Stomach (tissue), 9 donors: Measurements from ENCODE around the gene ETFDH. TPM values are rescaled to one million over a fixed set of nuclear protein-coding genes. Genes with fewer than 3 reads are reported as not detected.
A peak's percentile ranks its signal among the peaks of the same experiment; 100 is the strongest.

Source experiments
- DNase-seq, 2 donors: peaks; one replicate each; pipeline versions ENCODE4 v3.0.0 to v3.0.0-alpha.2; 2013 to 2019
- H3K27ac ChIP-seq, 5 donors: fragments of 200-600 bp in 4 of 5; sonication (generic) in 4 of 5; one replicate each; pipeline ENCODE4 v1.5.1; 2013 to 2019; ENCODE audit warnings: mild to moderate bottlenecking in 1 of 5, moderate library complexity in 1 of 5
- H3K27me3 ChIP-seq, 3 donors: fragments of 200-600 bp; sonication (generic); one replicate each; pipeline ENCODE4 v1.5.1; 2017 to 2019; ENCODE audit warnings: mixed run types in 1 of 3
- H3K36me3 ChIP-seq, 4 donors: fragments of 200-600 bp; sonication (generic); 1 replicate in 3 of 4; 2 replicates in 1 of 4; pipeline ENCODE4 v1.5.1; 2016 to 2019
- H3K4me1 ChIP-seq, 4 donors: fragments of 200-600 bp; sonication (generic); one replicate each; pipeline ENCODE4 v1.5.1; 2016 to 2019
- H3K4me3 ChIP-seq, 4 donors: fragments of 200-600 bp; sonication (generic) in 3 of 4; one replicate each; pipeline ENCODE4 v1.5.1; 2016 to 2019; ENCODE audit warnings: mild to moderate bottlenecking in 1 of 4
- H3K9me3 ChIP-seq, 4 donors: fragments of 200-600 bp; sonication (generic); one replicate each; pipeline ENCODE4 v1.5.1; 2016 to 2019
- CTCF ChIP-seq, 7 experiments: fragments of 450-650 bp in 4 of 7; fragments of 200-600 bp in 3 of 7; sonication (generic) in 3 of 7; IDR thresholded peaks; one replicate each; pipeline ENCODE4 v1.5.1; 2016 to 2019; ENCODE audit warnings: antibody characterized with exemption in 7 of 7, control low read depth in 2 of 7, mild to moderate bottlenecking in 1 of 7
- EP300 ChIP-seq: sonication (generic); formaldehyde crosslinking; IDR thresholded peaks from one replicate; pipeline ENCODE4 v1.6.1; 2017; ENCODE audit warnings: antibody characterized with exemption
- POLR2A ChIP-seq, 4 donors: fragments of 450-650 bp; IDR thresholded peaks; one replicate each; pipeline ENCODE4 v1.6.1; 2016; ENCODE audit warnings: antibody characterized with exemption in 4 of 4, control low read depth in 2 of 4, mild to moderate bottlenecking in 1 of 4, moderate library complexity in 1 of 4
- POLR2AphosphoS5 ChIP-seq, 3 donors: sonication (generic); formaldehyde crosslinking; IDR thresholded peaks; one replicate each; pipeline ENCODE4 v1.6.1; 2016; ENCODE audit warnings: antibody characterized with exemption in 3 of 3
- WGBS, 5 donors: extraction: QIAGEN DNeasy Blood & Tissue Kit in 3 of 5; methylation state at CpG; one replicate each; pipeline versions ENCODE4 v1.1.5 to v1.1.7; 2013 to 2018; 5-methylcytosine and 5-hydroxymethylcytosine counted together
- intact Hi-C: fragments of 100-400 bp; cut with DNase I; formaldehyde crosslinking; loops from one replicate; pipeline ENCODE4 v1.15.1; 2023; ENCODE audit warnings: low total_unique reads
- polyA plus RNA-seq, 3 donors: library from polyadenylated mRNA; stranded (reverse); fragments of 200-250 nt; gene quantifications; one replicate each; pipeline ENCODE4 v1.2.3, GENCODE V29; 2013
- total RNA-seq, 5 donors: library from RNA; depleted of rRNA; stranded (reverse); fragments of >200 nt; gene quantifications; one replicate each; pipeline versions ENCODE4 v1.1.0 to v1.2.3, GENCODE V29; 2014 to 2016
- donor health status: healthy with polysubstance abuse.
- donor health status: Bipolar disorder and iron deficiency.
- donor health status: healthy.

Gene ETFDH
- total and polyA plus RNA-seq, 8 donors, result 9.3 to 78.0 (median 21.8) TPM

- WGBS, 5 donors, result 0 to 1% (median 1%) methylated on average over 22 to 35 of the region's 35 CpGs
- Histone ChIP-seq H3K4me3 (peak overlapping the region; percentile 81 to 99 (median 92)), H3K27me3 (no peaks in the 10 kb centered on the region), H3K27ac (peak overlapping the region; percentile 94 to 98 (median 96)), H3K4me1 (peaks cover 15 to 45% (median 31%) of the 10 kb centered on the region in 4 donors), H3K9me3 (no peaks in the 10 kb centered on the region), H3K36me3 (no peaks in the 10 kb centered on the region)
- TF ChIP-seq CTCF (IDR thresholded peaks at IDR 0.05) (no peak), POLR2AphosphoS5 (IDR thresholded peaks at IDR 0.05) (peak in 2 of 3 donors; percentile 9 to 48)
- intact Hi-C loops, result no loop called here
- peak; percentile 76 to 91 for DNase-seq
These were observed 976 bp upstream of the ETFDH start for GRCh38 chr4:158670975-158671664.

GRCh38 chr4:158671665-158671914 is 506 bp upstream of the ETFDH start, which contains the start of gene C4orf46:
TSS of gene C4orf46 (minus strand) at chr4:158671887. CDS start at chr4:158671801, 86 bp downstream.
- Histone ChIP-seq H3K4me1 (peaks cover 15 to 41% (median 31%) of the 10 kb centered on the region in 4 donors), H3K27me3 (no peaks in the 10 kb centered on the region), H3K27ac (peak within 1 kb of the TSS; percentile 94 to 98 (median 96)), H3K4me3 (peak within 1 kb of the TSS; percentile 81 to 99 (median 92)), H3K36me3 (no peaks in the 10 kb centered on the region), H3K9me3 (no peaks in the 10 kb centered on the region)
- no peak for DNase-seq
- WGBS, 5 donors, result 0 to 1% (median 0%) methylated on average over 12 to 20 of the region's 20 CpGs
- TF ChIP-seq EP300 (no peak), CTCF (IDR thresholded peaks at IDR 0.05) (no peak), POLR2AphosphoS5 (IDR thresholded peaks at IDR 0.05) (no peak), POLR2A (IDR thresholded peaks at IDR 0.05) (no peak)
- intact Hi-C loops, result no loop called here

- Histone ChIP-seq H3K27ac (no peak overlapping the region), H3K4me1 (peaks cover 15 to 32% (median 30%) of the 10 kb centered on the region in 4 donors), H3K36me3 (no peaks in the 10 kb centered on the region), H3K9me3 (no peaks in the 10 kb centered on the region), H3K27me3 (no peaks in the 10 kb centered on the region), H3K4me3 (no peak overlapping the region)
- TF ChIP-seq CTCF (IDR thresholded peaks at IDR 0.05), result no peak
- no peak for TF ChIP-seq POLR2A (IDR thresholded peaks at IDR 0.05)
- no peak for TF ChIP-seq EP300
- TF ChIP-seq POLR2AphosphoS5 (IDR thresholded peaks at IDR 0.05), result no peak
- DNase-seq, result no peak
- intact Hi-C loops, result no loop called here
- WGBS, 5 donors, result 59 to 84% (median 75%) methylated on average over 3 of the region's 3 CpGs
These were observed 1.5 kb downstream of the ETFDH start for GRCh38 chr4:158673633-158674032.

GRCh38 chr4:158676076-158676475 is 4.0 kb downstream of the ETFDH start:
- Histone ChIP-seq H3K36me3 (peaks cover 0 to 6% (median 0%) of the 10 kb centered on the region in 4 donors), H3K9me3 (no peaks in the 10 kb centered on the region), H3K4me3 (no peak overlapping the region), H3K27me3 (no peaks in the 10 kb centered on the region), H3K4me1 (peaks cover 6 to 20% (median 20%) of the 10 kb centered on the region in 4 donors), H3K27ac (no peak overlapping the region)
- DNase-seq, result no peak
- TF ChIP-seq EP300 (no peak), POLR2A (IDR thresholded peaks at IDR 0.05) (no peak), POLR2AphosphoS5 (IDR thresholded peaks at IDR 0.05) (no peak), CTCF (IDR thresholded peaks at IDR 0.05) (no peak)
- intact Hi-C loops, result no loop called here
- WGBS, 5 donors, result 76 to 90% (median 84%) methylated on average over 5 of the region's 5 CpGs
